Measurements from ENCODE around the gene ACBD3.

Gene ACBD3

DNA sequence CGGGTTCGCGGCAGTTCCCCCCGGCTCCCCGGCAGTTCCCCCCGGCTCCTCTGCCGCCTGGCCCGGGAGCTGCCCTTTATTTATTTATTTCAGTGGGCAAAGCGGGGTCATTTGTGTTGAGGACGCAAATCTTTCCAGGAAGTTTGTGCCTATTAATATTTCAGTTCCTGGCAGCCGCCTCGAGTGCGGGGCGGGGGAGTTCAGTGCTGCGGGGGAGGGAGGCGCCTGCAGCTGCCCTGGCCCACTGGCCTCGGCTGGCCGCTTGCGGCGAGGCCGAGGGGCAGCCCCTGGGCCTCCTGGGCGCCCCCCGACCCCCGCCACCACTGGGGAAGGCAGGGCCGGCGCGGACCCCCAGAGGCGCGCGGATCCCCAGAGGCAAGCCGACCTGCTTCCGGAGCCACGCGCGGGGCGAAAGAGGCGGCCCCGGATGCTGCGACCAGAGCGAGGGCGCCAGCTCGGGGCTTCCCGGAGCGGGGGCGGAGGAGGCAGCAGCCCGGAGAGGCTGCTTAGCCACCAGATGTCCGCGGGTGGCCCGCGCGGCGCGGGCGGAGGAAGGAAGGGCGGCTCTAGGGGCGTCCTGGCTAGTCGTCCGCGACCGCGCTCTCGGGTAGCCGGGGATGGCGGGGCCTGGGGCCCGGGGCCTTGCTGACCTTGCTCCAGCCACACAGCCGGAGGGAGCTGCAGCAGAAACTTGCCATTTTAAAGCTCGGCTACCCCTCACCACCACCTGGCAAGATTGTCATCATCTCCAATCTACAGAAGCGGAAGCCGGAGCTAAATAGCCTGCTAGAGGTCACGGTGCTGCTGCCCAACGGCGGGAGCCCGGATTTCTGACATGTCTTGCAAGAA lies 76.1 kb downstream of the ACBD3 start:
- DNase-seq, result peak in 4 of 6 experiments; percentile 23 to 47 (median 31)

- DNase-seq, result peak; percentile 35 to 69 (median 56)
Measured at GRCh38 chr1:226109829-226110248, 76.7 kb downstream of the ACBD3 start.

DNA sequence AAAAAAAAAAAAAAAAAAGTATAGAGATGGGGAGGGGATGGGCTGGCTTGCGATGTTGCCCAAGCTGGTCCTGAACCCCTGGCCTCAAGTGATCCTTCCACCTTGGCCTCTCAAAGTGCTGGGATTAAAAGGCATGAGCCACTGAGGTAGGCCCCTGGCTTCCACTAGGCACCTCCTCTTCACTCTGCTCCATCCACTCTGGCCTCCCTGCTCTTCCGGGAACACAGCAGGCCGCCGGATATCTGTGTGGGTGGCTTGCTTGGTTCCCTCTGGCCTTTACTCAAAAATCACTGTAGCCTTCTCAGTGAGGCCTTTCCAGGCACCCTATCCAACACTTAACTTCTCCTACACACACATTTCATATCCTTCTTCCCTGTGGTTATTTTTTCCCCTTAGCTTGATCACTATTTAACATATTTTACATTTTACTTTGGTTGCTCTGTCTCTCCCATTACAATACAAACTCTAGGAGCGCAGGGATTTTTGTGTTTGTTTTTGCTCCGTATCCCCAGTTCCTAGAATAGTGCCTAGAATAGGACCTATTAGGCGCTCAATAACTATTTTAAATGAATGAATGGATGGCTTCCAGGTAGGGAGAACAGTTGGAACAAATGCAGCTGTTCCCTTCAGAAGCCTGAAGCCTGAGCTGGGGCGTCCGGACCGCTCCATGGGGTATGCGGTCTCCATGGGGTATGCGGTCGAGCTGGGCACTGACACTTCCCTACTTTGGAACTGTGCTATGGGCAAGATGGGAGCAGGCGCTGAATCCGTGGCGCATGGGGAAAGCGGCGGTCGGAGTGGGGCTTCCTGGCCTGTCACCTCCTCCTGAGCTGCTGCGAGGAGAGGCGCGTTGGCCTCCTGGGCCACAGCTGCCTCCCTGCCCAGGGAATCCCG lies 77.4 kb downstream of the ACBD3 start:
- no peak for DNase-seq

- no peak for DNase-seq
Measured at GRCh38 chr1:226107471-226108460, 78.8 kb downstream of the ACBD3 start.

GRCh38 chr1:226104671-226105121 lies 81.8 kb downstream of the ACBD3 start:
- no peak for DNase-seq

DNA sequence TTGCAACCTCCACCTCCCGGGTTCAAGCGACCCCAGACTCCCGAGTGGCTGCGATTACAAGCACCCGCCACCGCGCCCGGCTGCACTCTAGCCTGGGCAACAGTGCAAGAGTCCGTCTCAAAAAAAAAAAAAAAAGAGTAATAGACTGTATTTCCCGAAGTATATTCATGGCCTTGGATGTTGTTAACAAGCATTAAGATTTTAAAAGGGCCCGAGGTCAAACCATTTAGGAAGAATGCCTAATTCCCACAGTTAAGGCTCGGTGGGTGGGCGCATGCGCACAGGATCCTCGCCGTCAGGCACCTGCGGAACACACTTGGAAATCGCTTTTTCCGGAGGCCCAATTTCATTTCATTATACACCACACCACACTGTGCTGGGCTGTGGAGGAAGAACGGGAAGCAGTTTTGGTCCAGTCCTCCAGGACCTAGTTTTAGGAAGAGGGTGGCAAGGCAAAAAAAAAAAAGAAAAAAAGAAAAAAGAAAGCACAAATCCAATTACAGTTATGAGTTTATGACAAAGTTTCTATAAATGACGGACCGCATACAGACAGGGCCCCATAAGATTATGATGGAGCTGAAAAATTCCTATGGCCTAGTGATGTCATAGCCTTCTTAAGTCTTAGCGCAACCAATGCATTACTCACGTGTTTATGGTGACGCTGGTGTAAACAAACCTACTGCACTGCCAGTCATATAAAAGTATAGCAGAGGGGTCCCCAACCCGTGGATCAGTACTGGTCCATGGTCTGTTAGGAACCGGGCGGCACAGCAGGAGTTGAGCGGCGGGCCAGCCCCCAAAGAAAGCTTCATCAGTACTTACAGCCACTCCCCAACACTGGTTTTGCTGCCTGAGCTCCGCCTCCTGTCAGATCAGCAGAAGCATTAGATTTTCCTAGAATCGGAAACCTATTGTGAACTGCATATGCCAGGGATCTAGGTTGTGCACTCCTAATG lies 85.8 kb downstream of the ACBD3 start:
- DNase-seq, result peak; percentile 9 to 48 (median 22)

- DNase-seq, result no peak
Measured at GRCh38 chr1:226098870-226099835, 87.4 kb downstream of the ACBD3 start.

DNA sequence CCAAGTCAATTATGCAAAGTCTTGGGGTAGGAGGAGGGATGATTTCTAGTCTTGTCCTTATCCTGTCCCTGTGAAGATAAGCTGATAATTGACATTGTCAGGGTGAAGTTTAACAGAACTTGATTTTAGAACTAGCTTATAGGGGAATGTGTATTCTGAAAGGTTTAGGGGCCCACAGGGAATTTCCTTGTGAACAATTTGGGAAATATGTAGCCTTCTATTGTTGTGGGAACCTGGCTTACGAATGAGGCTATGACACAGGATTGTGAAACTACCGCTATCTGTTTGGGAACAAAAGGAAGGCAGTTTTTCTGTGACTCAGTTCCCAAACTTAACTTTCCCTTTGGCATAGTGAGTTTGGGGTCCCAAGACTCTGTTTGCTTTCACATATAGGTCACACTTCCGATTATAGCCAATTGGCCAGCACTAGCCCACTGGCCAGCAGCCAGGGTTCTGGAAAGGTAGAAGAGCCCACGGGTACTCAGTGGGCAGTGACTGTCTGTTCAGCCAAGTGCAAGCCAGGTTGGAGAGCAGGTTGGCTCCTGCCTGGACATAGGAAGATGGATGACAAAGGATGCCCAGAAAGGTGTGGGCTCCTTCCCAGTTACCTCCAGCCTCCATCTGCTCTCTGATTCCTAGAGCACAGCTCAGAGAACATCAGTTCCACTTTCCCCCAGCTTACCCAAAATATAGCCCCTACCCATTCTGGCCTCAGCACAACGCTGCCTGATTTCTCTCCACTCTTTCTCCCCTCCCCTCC lies 88.5 kb downstream of the ACBD3 start:
- DNase-seq, result no peak

DNA sequence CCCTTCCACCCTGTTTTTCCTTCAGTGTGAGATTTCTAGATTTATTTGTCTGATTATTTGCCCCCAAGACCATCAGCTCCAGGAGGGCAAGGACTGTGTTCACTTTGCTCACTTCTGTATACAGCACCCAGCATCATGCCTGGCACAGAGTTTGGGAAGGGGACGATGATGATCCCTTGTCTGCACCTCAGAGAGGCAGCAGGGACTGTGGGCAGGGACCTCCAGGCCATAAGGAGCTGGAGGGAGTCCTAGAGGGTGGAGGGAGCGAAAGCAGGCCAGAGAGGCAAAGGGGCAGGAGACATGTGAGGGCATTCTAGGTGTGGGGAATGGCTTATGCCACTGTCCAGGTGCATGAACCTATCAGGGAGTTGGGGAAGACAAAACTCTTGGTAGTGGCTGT lies 91.3 kb downstream of the ACBD3 start:
- DNase-seq, result no peak

Data from stimulated activated naive CD4-positive, alpha-beta T cell (primary cell).